OCI-LY7 (cell line): ENCODE data around the gene GALNTL6.

ENCODE experiments used
- CTCF ChIP-seq: fragments of 200-600 bp; sonication (generic); conservative IDR thresholded peaks from 2 replicates; pipeline ENCODE4 v1.5.1; 2014; ENCODE audit warnings: mild to moderate bottlenecking, antibody characterized with exemption, low read length, moderate library complexity, mixed read lengths
- EZH2phosphoT487 ChIP-seq: fragments of 200-600 bp; sonication (generic); IDR thresholded peaks from 2 replicates; pipeline ENCODE4 v1.6.1; 2018; ENCODE audit warnings: low read depth, borderline replicate concordance, mild to moderate bottlenecking, mixed run types, antibody characterized with exemption, low read length, moderate library complexity, mixed read lengths

GRCh38 chr4:172188248-172188988 is 375.2 kb downstream of the GALNTL6 start:
- TF ChIP-seq EZH2phosphoT487 (no peak), CTCF (no peak)
